HG03196 (cell line): Measurements from ENCODE around the gene CPE.

Source experiments
- ATAC-seq: cut with Tn5 transposase; IDR thresholded peaks from one replicate; pipeline ENCODE4 v1.9.1; 2021; ENCODE audit not compliant: unreplicated experiment

CPE gene

GRCh38 chr4:165364452-165365080 lies 14.2 kb upstream of the CPE start:
- no peak for ATAC-seq

GRCh38 chr4:165367040-165367439 lies 11.8 kb upstream of the CPE start:
- ATAC-seq, result no peak

GRCh38 chr4:165368114-165368513 lies 10.7 kb upstream of the CPE start:
- no peak for ATAC-seq

GRCh38 chr4:165368567-165368966 lies 10.2 kb upstream of the CPE start:
- ATAC-seq, result no peak

- ATAC-seq, result no peak
These were observed 9.3 kb upstream of the CPE start for GRCh38 chr4:165369522-165369921.

- no peak for ATAC-seq
These were observed 8.3 kb upstream of the CPE start for GRCh38 chr4:165370530-165370929.

GRCh38 chr4:165375465-165375864 lies 3.3 kb upstream of the CPE start:
- ATAC-seq, result no peak

- ATAC-seq, result no peak
These were observed 437 bp upstream of the CPE start for GRCh38 chr4:165378398-165378744.

- ATAC-seq, result no peak
These were observed 863 bp downstream of the CPE start for GRCh38 chr4:165379678-165380064.

GRCh38 chr4:165380805-165381204 lies 2.0 kb downstream of the CPE start:
- ATAC-seq, result no peak

GRCh38 chr4:165381821-165382373 lies 3.1 kb downstream of the CPE start:
- ATAC-seq, result no peak

GRCh38 chr4:165382640-165383039 lies 3.8 kb downstream of the CPE start:
- no peak for ATAC-seq

GRCh38 chr4:165383591-165384073 lies 4.8 kb downstream of the CPE start:
- ATAC-seq, result no peak

- no peak for ATAC-seq
These were observed 5.4 kb downstream of the CPE start for GRCh38 chr4:165384186-165384585.

GRCh38 chr4:165384598-165384997 lies 5.8 kb downstream of the CPE start:
- ATAC-seq, result no peak

GRCh38 chr4:165385126-165385525 lies 6.3 kb downstream of the CPE start:
- no peak for ATAC-seq

- ATAC-seq, result no peak
These were observed 7.5 kb downstream of the CPE start for GRCh38 chr4:165386328-165386727.

- no peak for ATAC-seq
These were observed 9.9 kb downstream of the CPE start for GRCh38 chr4:165388756-165389155.

- ATAC-seq, result no peak
These were observed 14.2 kb downstream of the CPE start for GRCh38 chr4:165393051-165393450.

- no peak for ATAC-seq
These were observed 14.9 kb downstream of the CPE start for GRCh38 chr4:165393704-165394103.

- ATAC-seq, result no peak
These were observed 15.5 kb downstream of the CPE start for GRCh38 chr4:165394275-165394674.

GRCh38 chr4:165398570-165398969 lies 19.8 kb downstream of the CPE start:
- no peak for ATAC-seq

- no peak for ATAC-seq
These were observed 23.6 kb downstream of the CPE start for GRCh38 chr4:165402375-165402774.
